ENCODE results near the gene HDAC3.

- no peak for TF ChIP-seq TAF1 (IDR thresholded peaks at IDR 0.05; ENCODE audit: borderline replicate concordance, low read depth, low read length)
- no peak for TF ChIP-seq CTCF (IDR thresholded peaks at IDR 0.05)
- TF ChIP-seq PBX3 (IDR thresholded peaks at IDR 0.05) = no peak
- no peak for TF ChIP-seq RCOR1 (IDR thresholded peaks at IDR 0.05; ENCODE audit: low read length)
- TF ChIP-seq USF1 (IDR thresholded peaks at IDR 0.05; ENCODE audit: borderline replicate concordance, low read depth) = no peak
- TF ChIP-seq RAD21 (IDR thresholded peaks at IDR 0.05; ENCODE audit: low read length) = no peak
- TF ChIP-seq EP300 (IDR thresholded peaks at IDR 0.05; ENCODE audit: borderline replicate concordance in 1 of 2, low read depth in 1 of 2, low read length in 1 of 2) = no peak
- no peak for TF ChIP-seq FOXM1 (IDR thresholded peaks at IDR 0.05; ENCODE audit: low read depth)
- TF ChIP-seq YY1 (IDR thresholded peaks at IDR 0.05; ENCODE audit: low read depth) = no peak
- TF ChIP-seq MAX (IDR thresholded peaks at IDR 0.05; ENCODE audit: low read depth) = no peak
- TF ChIP-seq FOSL2 (IDR thresholded peaks at IDR 0.05; ENCODE audit: borderline replicate concordance, low read depth) = no peak
- no peak for TF ChIP-seq FOXJ3 (CRISPR knock-in tag; IDR thresholded peaks at IDR 0.05)
- no peak for TF ChIP-seq EZH2phosphoT487 (IDR thresholded peaks at IDR 0.05; ENCODE audit: borderline replicate concordance, low read depth)
- TF ChIP-seq GATA2 (CRISPR knock-in tag; IDR thresholded peaks at IDR 0.05) = no peak
Measured at GRCh38 chr5:141634720-141635119, 1.9 kb downstream of the HDAC3 start.
